CD4-positive, CD25-positive, alpha-beta regulatory T cell (primary cell): Measurements from ENCODE around the gene CSF3R. TPM values are rescaled to one million over a fixed set of nuclear protein-coding genes. Genes with fewer than 3 reads are reported as not detected.

Experiments
- ATAC-seq, 2 donors: fragments of 150-1000 bp; cut with Tn5 transposase; one replicate each; pipeline ENCODE4 v1.10.0; 2021; ENCODE audit warnings: low read depth in 2 of 2, moderate number of reproducible peaks in 2 of 2, moderate library complexity in 1 of 2
- DNase-seq, 3 donors: peaks; one replicate each; pipeline versions ENCODE4 v3.0.0 to v3.0.0-alpha.2; 2012 to 2022; ENCODE audit warnings: mixed read lengths in 1 of 3
- H3K27ac ChIP-seq: one replicate; pipeline ENCODE4 v1.7.0; 2013; ENCODE audit warnings: mild to moderate bottlenecking, low read length; ENCODE audit not compliant: insufficient read depth, poor library complexity, severe bottlenecking
- H3K27me3 ChIP-seq: one replicate; pipeline ENCODE4 v1.7.0; 2013; ENCODE audit warnings: low read length; ENCODE audit not compliant: control insufficient read depth, insufficient read depth
- H3K36me3 ChIP-seq: one replicate; pipeline ENCODE4 v1.7.0; 2013; ENCODE audit warnings: mild to moderate bottlenecking, low read length, moderate library complexity; ENCODE audit not compliant: control insufficient read depth, insufficient read depth
- H3K4me1 ChIP-seq: 2 replicates; pipeline ENCODE4 v1.7.0; 2013; ENCODE audit warnings: mild to moderate bottlenecking, low read length; ENCODE audit not compliant: insufficient read depth, control insufficient read depth, poor library complexity, severe bottlenecking
- H3K4me3 ChIP-seq: one replicate; pipeline ENCODE4 v1.7.0; 2013; ENCODE audit warnings: low read depth, mild to moderate bottlenecking, low read length, moderate library complexity
- H3K9me3 ChIP-seq, 2 experiments: 1 replicate in 1 of 2; 2 replicates in 1 of 2; pipeline ENCODE4 v1.7.0; 2013; ENCODE audit warnings: low read length in 2 of 2, mild to moderate bottlenecking in 1 of 2, moderate library complexity in 1 of 2; ENCODE audit not compliant: control insufficient read depth in 2 of 2
- H3K27ac Mint-ChIP-seq, 3 donors: one replicate each; pipeline ENCODE4 v1.8.0; 2020 to 2022; ENCODE audit warnings: mild to moderate bottlenecking in 3 of 3, mixed read lengths in 3 of 3, moderate library complexity in 2 of 3
- H3K27me3 Mint-ChIP-seq: one replicate; pipeline ENCODE4 v1.8.0; 2022; ENCODE audit warnings: mild to moderate bottlenecking, mixed read lengths
- H3K36me3 Mint-ChIP-seq: one replicate; pipeline ENCODE4 v1.8.0; 2020; ENCODE audit warnings: mixed read lengths
- H3K4me1 Mint-ChIP-seq, 4 donors: one replicate each; pipeline ENCODE4 v1.8.0; 2020 to 2022; ENCODE audit warnings: mixed read lengths in 4 of 4, mild to moderate bottlenecking in 1 of 4
- H3K4me3 Mint-ChIP-seq, 4 donors: one replicate each; pipeline ENCODE4 v1.8.0; 2020 to 2022; ENCODE audit warnings: mild to moderate bottlenecking in 4 of 4, mixed read lengths in 4 of 4, moderate library complexity in 3 of 4
- H3K9me3 Mint-ChIP-seq, 7 donors: one replicate each; pipeline ENCODE4 v1.8.0; 2020 to 2022; ENCODE audit warnings: mixed read lengths in 7 of 7, mild to moderate bottlenecking in 3 of 7, moderate library complexity in 2 of 7
- polyA plus RNA-seq, 4 donors: library from polyadenylated mRNA; unstranded; fragments of 300-500 nt; fragmentation: Illumina TruSeq; gene quantifications; one replicate each; pipeline ENCODE4 v1.2.3, GENCODE V29; 2021
- total RNA-seq: library from RNA; stranded (reverse); gene quantifications from one replicate; pipeline ENCODE4 v1.2.3, GENCODE V29; 2022

CSF3R gene
- total and polyA plus RNA-seq, 5 donors from 2014 or later, result 0.10 to 3.6 (median 0.23) TPM; not detected in 1

- H3K27me3 Mint-ChIP-seq, result no peaks in the 10 kb centered on the region
- Histone ChIP-seq H3K27me3 (no peaks in the 10 kb centered on the region), H3K27ac (no peak overlapping the region), H3K36me3 (no peaks in the 10 kb centered on the region), H3K9me3 (no peaks in the 10 kb centered on the region), H3K4me3 (no peak overlapping the region), H3K4me1 (no peaks in the 10 kb centered on the region)
- no peaks in the 10 kb centered on the region for H3K36me3 Mint-ChIP-seq
- H3K27ac Mint-ChIP-seq, result no peak overlapping the region
- no peak overlapping the region for H3K4me3 Mint-ChIP-seq
- H3K9me3 Mint-ChIP-seq, result no peaks in the 10 kb centered on the region
- ATAC-seq (no peak), DNase-seq (no peak)
- H3K4me1 Mint-ChIP-seq, result peaks cover 0 to 4% (median 1%) of the 10 kb centered on the region in 4 donors
Observed at GRCh38 chr1:36443297-36443696, 39.4 kb downstream of the CSF3R start.

- Histone ChIP-seq H3K27me3 (no peaks in the 10 kb centered on the region), H3K4me1 (no peaks in the 10 kb centered on the region), H3K9me3 (no peaks in the 10 kb centered on the region), H3K36me3 (no peaks in the 10 kb centered on the region), H3K4me3 (no peak overlapping the region), H3K27ac (no peak overlapping the region)
- Mint-ChIP-seq H3K4me1 (peaks cover 0 to 2% (median 0%) of the 10 kb centered on the region in 4 donors), H3K27me3 (no peaks in the 10 kb centered on the region), H3K9me3 (no peaks in the 10 kb centered on the region), H3K27ac (no peak overlapping the region), H3K36me3 (no peaks in the 10 kb centered on the region), H3K4me3 (no peak overlapping the region)
- no peak for ATAC-seq
- DNase-seq, result no peak
Observed at GRCh38 chr1:36442337-36442736, 40.4 kb downstream of the CSF3R start.

GRCh38 chr1:36440646-36441045 lies 42.1 kb downstream of the CSF3R start:
- no peak for ATAC-seq
- no peaks in the 10 kb centered on the region for H3K27me3 Mint-ChIP-seq

GRCh38 chr1:36440044-36440443 lies 42.7 kb downstream of the CSF3R start:
- DNase-seq (no peak), ATAC-seq (no peak)
- peaks cover 0 to 2% (median 0%) of the 10 kb centered on the region in 4 donors for H3K4me1 Mint-ChIP-seq
- no peaks in the 10 kb centered on the region for H3K36me3 Mint-ChIP-seq
- H3K4me1 ChIP-seq, result no peaks in the 10 kb centered on the region
- H3K27me3 Mint-ChIP-seq, result no peaks in the 10 kb centered on the region
- no peaks in the 10 kb centered on the region for H3K9me3 Mint-ChIP-seq
- H3K27ac Mint-ChIP-seq, result no peak overlapping the region
- H3K9me3 ChIP-seq, result no peaks in the 10 kb centered on the region
- no peak overlapping the region for H3K4me3 ChIP-seq
- no peak overlapping the region for H3K4me3 Mint-ChIP-seq
- H3K27me3 ChIP-seq, result no peaks in the 10 kb centered on the region
- no peak overlapping the region for H3K27ac ChIP-seq
- H3K36me3 ChIP-seq, result no peaks in the 10 kb centered on the region

More at GRCh38 chr1:36440646-36441045, 42.1 kb downstream of the CSF3R start:
- peaks cover 0 to 2% (median 0%) of the 10 kb centered on the region in 4 donors for H3K4me1 Mint-ChIP-seq
- Histone ChIP-seq H3K4me3 (no peak overlapping the region), H3K36me3 (no peaks in the 10 kb centered on the region), H3K9me3 (no peaks in the 10 kb centered on the region), H3K27ac (no peak overlapping the region), H3K4me1 (no peaks in the 10 kb centered on the region), H3K27me3 (no peaks in the 10 kb centered on the region)
- H3K36me3 Mint-ChIP-seq, result no peaks in the 10 kb centered on the region
- H3K27ac Mint-ChIP-seq, result peak overlapping the region in 1 of 3 donors; percentile 54
- DNase-seq, result no peak
- H3K4me3 Mint-ChIP-seq, result no peak overlapping the region
- no peaks in the 10 kb centered on the region for H3K9me3 Mint-ChIP-seq

- Histone ChIP-seq H3K9me3 (no peaks in the 10 kb centered on the region), H3K27ac (no peak overlapping the region), H3K36me3 (no peaks in the 10 kb centered on the region), H3K4me1 (no peaks in the 10 kb centered on the region), H3K4me3 (no peak overlapping the region), H3K27me3 (no peaks in the 10 kb centered on the region)
- DNase-seq, result no peak
- Mint-ChIP-seq H3K27me3 (no peaks in the 10 kb centered on the region), H3K9me3 (no peaks in the 10 kb centered on the region), H3K36me3 (no peaks in the 10 kb centered on the region), H3K4me1 (peaks cover 0 to 2% (median 0%) of the 10 kb centered on the region in 4 donors), H3K27ac (no peak overlapping the region), H3K4me3 (no peak overlapping the region)
- no peak for ATAC-seq
Observed at GRCh38 chr1:36438715-36439114, 44.0 kb downstream of the CSF3R start.

- H3K36me3 Mint-ChIP-seq, result no peaks in the 10 kb centered on the region
- H3K4me3 Mint-ChIP-seq, result no peak overlapping the region
- no peaks in the 10 kb centered on the region for H3K9me3 ChIP-seq
- H3K9me3 Mint-ChIP-seq, result no peaks in the 10 kb centered on the region
- no peak overlapping the region for H3K27ac Mint-ChIP-seq
- DNase-seq (no peak), ATAC-seq (no peak)
- H3K4me3 ChIP-seq, result no peak overlapping the region
- H3K4me1 Mint-ChIP-seq, result peaks cover 0 to 2% (median 0%) of the 10 kb centered on the region in 4 donors
- H3K27me3 ChIP-seq, result no peaks in the 10 kb centered on the region
- H3K27me3 Mint-ChIP-seq, result no peaks in the 10 kb centered on the region
- no peaks in the 10 kb centered on the region for H3K4me1 ChIP-seq
- no peaks in the 10 kb centered on the region for H3K36me3 ChIP-seq
- no peak overlapping the region for H3K27ac ChIP-seq
Observed at GRCh38 chr1:36436821-36437220, 45.9 kb downstream of the CSF3R start.

- H3K36me3 ChIP-seq, result no peaks in the 10 kb centered on the region
- ATAC-seq (no peak), DNase-seq (no peak)
- Mint-ChIP-seq H3K4me1 (no peaks in the 10 kb centered on the region), H3K9me3 (no peaks in the 10 kb centered on the region), H3K4me3 (no peak overlapping the region), H3K27ac (peak overlapping the region in 1 of 3 donors; percentile 54), H3K36me3 (no peaks in the 10 kb centered on the region), H3K27me3 (peaks cover 5% of the 10 kb centered on the region)
- no peaks in the 10 kb centered on the region for H3K4me1 ChIP-seq
- H3K4me3 ChIP-seq, result no peak overlapping the region
- no peaks in the 10 kb centered on the region for H3K27me3 ChIP-seq
- no peak overlapping the region for H3K27ac ChIP-seq
- H3K9me3 ChIP-seq, result no peaks in the 10 kb centered on the region
Observed at GRCh38 chr1:36433102-36433501, 49.6 kb downstream of the CSF3R start.

GRCh38 chr1:36432616-36433015 lies 50.1 kb downstream of the CSF3R start:
- no peak overlapping the region for H3K4me3 Mint-ChIP-seq
- H3K27me3 ChIP-seq, result no peaks in the 10 kb centered on the region
- H3K9me3 Mint-ChIP-seq, result no peaks in the 10 kb centered on the region
- H3K36me3 ChIP-seq, result no peaks in the 10 kb centered on the region
- no peaks in the 10 kb centered on the region for H3K4me1 ChIP-seq
- H3K27ac ChIP-seq, result no peak overlapping the region
- no peak overlapping the region for H3K4me3 ChIP-seq
- H3K36me3 Mint-ChIP-seq, result no peaks in the 10 kb centered on the region
- H3K27ac Mint-ChIP-seq, result no peak overlapping the region
- no peaks in the 10 kb centered on the region for H3K9me3 ChIP-seq
- H3K4me1 Mint-ChIP-seq, result no peaks in the 10 kb centered on the region
- peaks cover 5% of the 10 kb centered on the region for H3K27me3 Mint-ChIP-seq
- no peak for ATAC-seq
- no peak for DNase-seq
